LNCAP (cell line): ENCODE data around the gene PICALM.

Experiments
- CTCF ChIP-seq: fragments of 450-650 bp; IDR thresholded peaks from 2 replicates; pipeline ENCODE4 v1.5.1; 2017; ENCODE audit warnings: mild to moderate bottlenecking

PICALM gene

GRCh38 chr11:85989746-85990145, 79.1 kb downstream of the PICALM start:
- no peak for TF ChIP-seq CTCF

- no peak for TF ChIP-seq CTCF
Observed at GRCh38 chr11:85988780-85989179, 80.1 kb downstream of the PICALM start.

- TF ChIP-seq CTCF = no peak
Observed at GRCh38 chr11:85977751-85978160, 91.1 kb downstream of the PICALM start.

- TF ChIP-seq CTCF = no peak
Observed at GRCh38 chr11:85976525-85976924, 92.4 kb downstream of the PICALM start.

- no peak for TF ChIP-seq CTCF
Observed at GRCh38 chr11:85974122-85974521, 94.8 kb downstream of the PICALM start.

- no peak for TF ChIP-seq CTCF
Observed at GRCh38 chr11:85970593-85970992, 98.3 kb downstream of the PICALM start.

GRCh38 chr11:85967457-85967856, 101.4 kb downstream of the PICALM start:
- TF ChIP-seq CTCF = no peak

- TF ChIP-seq CTCF = no peak
Observed at GRCh38 chr11:85965202-85965601, 103.7 kb downstream of the PICALM start.
